GM12878 (cell line): ENCODE data around the gene MARCKSL1. TPM values are rescaled to one million over a fixed set of nuclear protein-coding genes. Genes with fewer than 3 reads are reported as not detected.

Experiments used
- CEBPB ChIP-seq, 2 experiments: fragments of 150-350 bp in 1 of 2; IDR thresholded peaks; 2 replicates each; pipeline ENCODE4 v1.6.1; 2012 to 2014; ENCODE audit warnings: low read depth in 2 of 2, low read length in 2 of 2, borderline replicate concordance in 1 of 2, inconsistent platforms in 1 of 2
- LARP7 ChIP-seq: fragments of 450-650 bp; IDR thresholded peaks from 2 replicates; pipeline ENCODE4 v1.6.1; 2017; ENCODE audit warnings: mild to moderate bottlenecking
- MEF2B ChIP-seq: fragments of 450-650 bp; IDR thresholded peaks from 2 replicates; pipeline ENCODE4 v1.6.1; 2018; ENCODE audit warnings: mild to moderate bottlenecking, moderate library complexity; ENCODE audit not compliant: partially characterized antibody, poor library complexity, severe bottlenecking
- RFX5 ChIP-seq: IDR thresholded peaks from 2 replicates; pipeline ENCODE4 v1.6.1; 2011; ENCODE audit warnings: low read depth, low read length, improper control_type of control experiment
- polyA plus RNA-seq, 11 experiments: library from polyadenylated mRNA; depleted of rRNA in 4 of 11; unstranded in 6 of 11; stranded (reverse) in 5 of 11; fragments of >200 nt; fragmentation: Nextera tagmentation in 4 of 11; fragmentation: Illumina TruSeq in 1 of 11; extraction: Ambion mirVana in 4 of 11; extraction: Trizol in 1 of 11; gene quantifications; 1 replicate in 1 of 11; 2 replicates in 10 of 11; pipeline versions ENCODE4 v1.2.1 to v1.2.3, GENCODE V29; 2011 to 2016; ENCODE audit warnings: inconsistent platforms in 2 of 11, missing spikeins in 2 of 11, low read depth in 1 of 11
- total RNA-seq, 4 experiments: library from RNA; depleted of rRNA in 3 of 4; stranded (reverse); fragments of >200 nt in 3 of 4; fragmentation: Illumina TruSeq in 1 of 4; extraction: Trizol in 1 of 4; gene quantifications; 2 replicates each; pipeline versions ENCODE4 v1.2.1 to v1.2.3, GENCODE V29; 2013 to 2021
- TF ChIP-seq, protein P1 (sequence below): fragments of 150-350 bp; IDR thresholded peaks from 2 replicates; pipeline ENCODE4 v1.6.1; 2014; ENCODE audit warnings: mild to moderate bottlenecking, low read depth, low read length
- TF ChIP-seq, protein P2 (sequence below): fragments of 450-650 bp; conservative IDR thresholded peaks from 2 replicates; pipeline ENCODE4 v1.6.1; 2017; ENCODE audit warnings: mild to moderate bottlenecking, moderate library complexity
- TF ChIP-seq, protein P3 (sequence below): fragments of 450-650 bp; IDR thresholded peaks from 2 replicates; pipeline ENCODE4 v1.6.1; 2017; ENCODE audit warnings: mild to moderate bottlenecking, moderate library complexity

Gene MARCKSL1
- total and polyA plus RNA-seq, 10 of the 15 experiments (the other 5 are each of a cell fraction or from before 2014, with no cell fraction given): 14.5 to 225 (median 158) TPM

DNA sequence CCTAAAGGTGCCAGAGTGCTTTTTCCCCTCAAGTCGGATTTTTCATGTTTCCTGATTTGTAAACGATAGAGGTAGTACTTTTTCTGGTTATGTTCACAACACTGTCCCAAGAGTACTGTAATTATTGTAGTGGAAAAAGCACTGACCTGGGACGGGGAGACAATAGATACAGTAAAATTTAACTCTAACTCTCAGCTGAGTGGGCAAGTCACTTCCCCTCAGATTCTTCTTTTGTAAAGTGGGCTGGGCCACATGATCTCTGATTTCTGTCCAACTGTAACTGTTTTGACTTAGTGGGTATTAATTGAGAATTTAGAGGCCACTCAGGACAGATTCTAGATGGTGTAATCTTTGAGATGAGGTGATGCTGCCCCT, 19.1 kb downstream of the MARCKSL1 start (continued):
- TF ChIP-seq, protein P1, sequence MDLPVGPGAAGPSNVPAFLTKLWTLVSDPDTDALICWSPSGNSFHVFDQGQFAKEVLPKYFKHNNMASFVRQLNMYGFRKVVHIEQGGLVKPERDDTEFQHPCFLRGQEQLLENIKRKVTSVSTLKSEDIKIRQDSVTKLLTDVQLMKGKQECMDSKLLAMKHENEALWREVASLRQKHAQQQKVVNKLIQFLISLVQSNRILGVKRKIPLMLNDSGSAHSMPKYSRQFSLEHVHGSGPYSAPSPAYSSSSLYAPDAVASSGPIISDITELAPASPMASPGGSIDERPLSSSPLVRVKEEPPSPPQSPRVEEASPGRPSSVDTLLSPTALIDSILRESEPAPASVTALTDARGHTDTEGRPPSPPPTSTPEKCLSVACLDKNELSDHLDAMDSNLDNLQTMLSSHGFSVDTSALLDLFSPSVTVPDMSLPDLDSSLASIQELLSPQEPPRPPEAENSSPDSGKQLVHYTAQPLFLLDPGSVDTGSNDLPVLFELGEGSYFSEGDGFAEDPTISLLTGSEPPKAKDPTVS: no peak
- TF ChIP-seq, protein P2, sequence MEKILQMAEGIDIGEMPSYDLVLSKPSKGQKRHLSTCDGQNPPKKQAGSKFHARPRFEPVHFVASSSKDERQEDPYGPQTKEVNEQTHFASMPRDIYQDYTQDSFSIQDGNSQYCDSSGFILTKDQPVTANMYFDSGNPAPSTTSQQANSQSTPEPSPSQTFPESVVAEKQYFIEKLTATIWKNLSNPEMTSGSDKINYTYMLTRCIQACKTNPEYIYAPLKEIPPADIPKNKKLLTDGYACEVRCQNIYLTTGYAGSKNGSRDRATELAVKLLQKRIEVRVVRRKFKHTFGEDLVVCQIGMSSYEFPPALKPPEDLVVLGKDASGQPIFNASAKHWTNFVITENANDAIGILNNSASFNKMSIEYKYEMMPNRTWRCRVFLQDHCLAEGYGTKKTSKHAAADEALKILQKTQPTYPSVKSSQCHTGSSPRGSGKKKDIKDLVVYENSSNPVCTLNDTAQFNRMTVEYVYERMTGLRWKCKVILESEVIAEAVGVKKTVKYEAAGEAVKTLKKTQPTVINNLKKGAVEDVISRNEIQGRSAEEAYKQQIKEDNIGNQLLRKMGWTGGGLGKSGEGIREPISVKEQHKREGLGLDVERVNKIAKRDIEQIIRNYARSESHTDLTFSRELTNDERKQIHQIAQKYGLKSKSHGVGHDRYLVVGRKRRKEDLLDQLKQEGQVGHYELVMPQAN: no peak
- TF ChIP-seq RFX5: no peak
- TF ChIP-seq LARP7: 0 out of 2 replicates have a peak, but pooled peaks have one; percentile 22
- TF ChIP-seq, protein P3, sequence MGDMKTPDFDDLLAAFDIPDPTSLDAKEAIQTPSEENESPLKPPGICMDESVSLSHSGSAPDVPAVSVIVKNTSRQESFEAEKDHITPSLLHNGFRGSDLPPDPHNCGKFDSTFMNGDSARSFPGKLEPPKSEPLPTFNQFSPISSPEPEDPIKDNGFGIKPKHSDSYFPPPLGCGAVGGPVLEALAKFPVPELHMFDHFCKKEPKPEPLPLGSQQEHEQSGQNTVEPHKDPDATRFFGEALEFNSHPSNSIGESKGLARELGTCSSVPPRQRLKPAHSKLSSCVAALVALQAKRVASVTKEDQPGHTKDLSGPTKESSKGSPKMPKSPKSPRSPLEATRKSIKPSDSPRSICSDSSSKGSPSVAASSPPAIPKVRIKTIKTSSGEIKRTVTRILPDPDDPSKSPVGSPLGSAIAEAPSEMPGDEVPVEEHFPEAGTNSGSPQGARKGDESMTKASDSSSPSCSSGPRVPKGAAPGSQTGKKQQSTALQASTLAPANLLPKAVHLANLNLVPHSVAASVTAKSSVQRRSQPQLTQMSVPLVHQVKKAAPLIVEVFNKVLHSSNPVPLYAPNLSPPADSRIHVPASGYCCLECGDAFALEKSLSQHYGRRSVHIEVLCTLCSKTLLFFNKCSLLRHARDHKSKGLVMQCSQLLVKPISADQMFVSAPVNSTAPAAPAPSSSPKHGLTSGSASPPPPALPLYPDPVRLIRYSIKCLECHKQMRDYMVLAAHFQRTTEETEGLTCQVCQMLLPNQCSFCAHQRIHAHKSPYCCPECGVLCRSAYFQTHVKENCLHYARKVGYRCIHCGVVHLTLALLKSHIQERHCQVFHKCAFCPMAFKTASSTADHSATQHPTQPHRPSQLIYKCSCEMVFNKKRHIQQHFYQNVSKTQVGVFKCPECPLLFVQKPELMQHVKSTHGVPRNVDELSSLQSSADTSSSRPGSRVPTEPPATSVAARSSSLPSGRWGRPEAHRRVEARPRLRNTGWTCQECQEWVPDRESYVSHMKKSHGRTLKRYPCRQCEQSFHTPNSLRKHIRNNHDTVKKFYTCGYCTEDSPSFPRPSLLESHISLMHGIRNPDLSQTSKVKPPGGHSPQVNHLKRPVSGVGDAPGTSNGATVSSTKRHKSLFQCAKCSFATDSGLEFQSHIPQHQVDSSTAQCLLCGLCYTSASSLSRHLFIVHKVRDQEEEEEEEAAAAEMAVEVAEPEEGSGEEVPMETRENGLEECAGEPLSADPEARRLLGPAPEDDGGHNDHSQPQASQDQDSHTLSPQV: no peak
- peak; percentile 20 for TF ChIP-seq MEF2B
- TF ChIP-seq CEBPB (IDR thresholded peaks at IDR 0.05; ENCODE audit: borderline replicate concordance in 1 of 2, low read depth in 2 of 2, low read length in 2 of 2): no peak
